Activated naive CD4-positive, alpha-beta T cell treated with anti-CD3 and anti-CD28 coated beads, Interleukin-2, amount 10 ng/mL, durations not matched to agents 7 days and 5 days (primary cell): ENCODE results near the gene AIFM3.

Source experiments
- CTCF ChIA-PET: fragments of 350-600 bp; sonication (Branson Sonifier 250); formaldehyde crosslinking; loops from one replicate; lab custom pipeline; 2021; ENCODE audit warnings: antibody characterized with exemption; lab: Charles Lee
- DNase-seq: peaks from one replicate; pipeline ENCODE4 v3.0.0-alpha.2; 2020
- H3K27ac Mint-ChIP-seq: one replicate; pipeline ENCODE4 v1.8.0; 2021; ENCODE audit warnings: mild to moderate bottlenecking, moderate library complexity, mixed read lengths
- H3K27me3 Mint-ChIP-seq: one replicate; pipeline ENCODE4 v1.8.0; 2021; ENCODE audit warnings: mild to moderate bottlenecking, mixed read lengths
- H3K36me3 Mint-ChIP-seq: one replicate; pipeline ENCODE4 v1.8.0; 2021; ENCODE audit warnings: mixed read lengths
- H3K4me1 Mint-ChIP-seq: one replicate; pipeline ENCODE4 v1.8.0; 2021; ENCODE audit warnings: mixed read lengths
- H3K4me3 Mint-ChIP-seq: one replicate; pipeline ENCODE4 v1.8.0; 2021; ENCODE audit warnings: mild to moderate bottlenecking, moderate library complexity, mixed read lengths
- H3K9me3 Mint-ChIP-seq: one replicate; pipeline ENCODE4 v1.8.0; 2021; ENCODE audit warnings: mixed read lengths

AIFM3 gene

DNA sequence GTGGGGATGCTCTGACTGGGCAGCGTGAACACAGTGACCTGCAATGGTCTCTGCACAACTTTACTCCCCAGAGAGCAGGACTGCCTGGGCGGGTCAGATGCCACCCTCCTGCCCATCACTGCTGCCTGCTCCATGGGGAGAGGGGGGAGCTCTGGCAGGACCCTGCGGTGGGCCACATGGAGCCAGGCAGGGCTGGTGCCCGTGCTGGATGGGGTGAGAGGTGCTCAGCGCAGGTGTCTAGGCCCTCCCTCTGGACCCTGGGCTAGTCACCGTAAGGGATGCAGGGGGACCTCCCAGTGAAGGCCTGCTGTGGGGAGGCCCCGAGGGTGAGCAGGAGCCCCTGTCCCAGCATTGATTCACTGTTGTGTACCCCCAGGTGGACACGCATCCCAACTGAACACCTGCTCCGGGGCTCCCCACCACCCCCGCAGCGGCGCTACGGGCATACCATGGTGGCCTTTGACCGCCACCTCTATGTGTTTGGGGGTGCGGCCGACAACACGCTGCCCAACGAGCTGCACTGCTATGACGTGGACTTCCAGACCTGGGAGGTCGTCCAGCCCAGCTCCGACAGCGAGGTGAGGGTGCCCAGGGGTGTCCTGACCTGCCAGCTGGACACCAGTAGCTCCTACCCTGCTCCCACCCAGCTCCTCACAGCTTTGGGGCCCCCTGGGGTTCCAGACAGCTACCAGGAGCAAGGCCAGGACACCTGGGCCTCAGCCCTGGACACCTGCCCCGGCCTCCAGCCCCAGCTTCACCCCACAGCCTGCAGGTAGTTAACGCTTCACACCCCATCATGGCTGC, 24.4 kb downstream of the AIFM3 start:
- DNase-seq, result no peak
- Mint-ChIP-seq H3K4me1 (peaks cover 2% of the 10 kb centered on the region), H3K36me3 (peaks cover 17% of the 10 kb centered on the region), H3K4me3 (no peak overlapping the region), H3K27ac (no peak overlapping the region), H3K27me3 (no peaks in the 10 kb centered on the region), H3K9me3 (no peaks in the 10 kb centered on the region)
- CTCF ChIA-PET, result no interaction called here

GRCh38 chr22:20992056-20992442, 25.0 kb downstream of the AIFM3 start:
- CTCF ChIA-PET, result no interaction called here

DNA sequence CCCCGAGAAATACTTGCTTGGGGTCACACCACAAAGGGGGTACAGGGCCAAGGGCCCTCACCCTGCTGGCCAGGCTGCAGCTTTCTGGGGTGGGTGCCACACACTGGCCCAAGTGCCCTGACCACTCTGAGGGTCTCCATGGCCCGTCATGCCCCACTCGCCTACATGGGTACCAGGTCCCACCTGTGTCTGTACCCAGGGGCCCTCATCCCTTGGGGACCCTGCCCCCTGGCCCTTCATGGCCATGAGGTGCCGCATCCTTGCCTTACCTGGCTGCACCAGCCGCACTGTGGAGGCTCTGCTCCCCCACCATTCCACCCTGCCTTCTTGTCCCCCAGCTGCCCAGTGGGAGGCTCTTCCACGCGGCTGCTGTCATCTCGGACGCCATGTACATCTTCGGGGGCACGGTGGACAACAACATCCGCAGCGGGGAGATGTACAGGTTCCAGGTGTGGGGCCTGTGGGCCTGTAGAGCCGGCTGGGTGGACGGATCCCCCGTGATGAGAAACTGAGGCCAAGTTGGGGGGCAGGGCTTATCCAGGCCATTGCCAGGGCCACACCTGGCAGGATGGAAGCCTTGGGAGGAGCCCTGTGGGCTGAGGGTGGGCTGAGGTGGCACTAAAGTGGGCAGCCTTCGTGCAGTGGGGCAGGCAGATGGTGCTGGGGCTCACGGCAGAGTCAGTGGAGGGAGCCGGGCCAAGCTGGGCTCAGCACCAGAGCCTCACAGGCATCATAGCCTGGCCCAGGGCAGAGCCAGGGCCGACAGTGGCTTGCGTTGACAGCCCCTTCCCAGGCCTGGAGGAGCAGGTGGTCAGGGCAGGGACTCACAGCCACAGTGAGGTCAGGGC, 25.6 kb downstream of the AIFM3 start:
- Mint-ChIP-seq H3K36me3 (peaks cover 19% of the 10 kb centered on the region), H3K4me1 (peaks cover 2% of the 10 kb centered on the region), H3K27me3 (no peaks in the 10 kb centered on the region), H3K9me3 (no peaks in the 10 kb centered on the region), H3K4me3 (no peak overlapping the region), H3K27ac (no peak overlapping the region)
- CTCF ChIA-PET, result no interaction called here
- DNase-seq, result no peak

More at GRCh38 chr22:20992056-20992442, 25.0 kb downstream of the AIFM3 start:
- peaks cover 18% of the 10 kb centered on the region for H3K36me3 Mint-ChIP-seq
- H3K27ac Mint-ChIP-seq, result no peak overlapping the region
- H3K4me3 Mint-ChIP-seq, result no peak overlapping the region
- no peaks in the 10 kb centered on the region for H3K27me3 Mint-ChIP-seq
- H3K4me1 Mint-ChIP-seq, result peaks cover 2% of the 10 kb centered on the region
- H3K9me3 Mint-ChIP-seq, result no peaks in the 10 kb centered on the region
- no peak for DNase-seq

GRCh38 chr22:20993304-20994127, 26.5 kb downstream of the AIFM3 start:
- H3K27ac Mint-ChIP-seq, result no peak overlapping the region
- peaks cover 5% of the 10 kb centered on the region for H3K4me1 Mint-ChIP-seq
- no peaks in the 10 kb centered on the region for H3K27me3 Mint-ChIP-seq
- peaks cover 23% of the 10 kb centered on the region for H3K36me3 Mint-ChIP-seq
- CTCF ChIA-PET, result no interaction called here
- DNase-seq, result no peak
- no peak overlapping the region for H3K4me3 Mint-ChIP-seq
- H3K9me3 Mint-ChIP-seq, result no peaks in the 10 kb centered on the region

- DNase-seq, result no peak
- H3K36me3 Mint-ChIP-seq, result peaks cover 23% of the 10 kb centered on the region
- H3K27ac Mint-ChIP-seq, result no peak overlapping the region
- no peak overlapping the region for H3K4me3 Mint-ChIP-seq
- H3K9me3 Mint-ChIP-seq, result no peaks in the 10 kb centered on the region
- peaks cover 8% of the 10 kb centered on the region for H3K4me1 Mint-ChIP-seq
- CTCF ChIA-PET, result no interaction called here
- no peaks in the 10 kb centered on the region for H3K27me3 Mint-ChIP-seq
Observed at GRCh38 chr22:20994128-20994901, 27.3 kb downstream of the AIFM3 start.

DNA sequence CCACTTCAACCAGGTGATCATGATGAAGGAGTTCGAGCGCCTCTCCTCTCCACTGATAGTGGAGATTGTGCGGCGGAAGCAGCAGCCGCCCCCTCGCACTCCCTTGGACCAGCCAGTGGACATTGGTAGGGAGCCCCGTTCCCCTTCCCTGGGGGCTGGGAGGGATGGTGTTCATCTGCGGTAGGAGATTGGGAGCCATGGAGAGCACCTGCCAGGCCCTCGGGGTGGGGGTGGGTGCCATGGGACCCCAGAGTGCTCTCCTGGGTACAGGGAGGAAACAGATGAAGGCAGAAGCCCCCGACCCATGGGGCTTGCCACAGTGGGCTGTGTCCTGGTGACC, 27.8 kb downstream of the AIFM3 start:
- H3K9me3 Mint-ChIP-seq, result no peaks in the 10 kb centered on the region
- CTCF ChIA-PET, result no interaction called here

DNA sequence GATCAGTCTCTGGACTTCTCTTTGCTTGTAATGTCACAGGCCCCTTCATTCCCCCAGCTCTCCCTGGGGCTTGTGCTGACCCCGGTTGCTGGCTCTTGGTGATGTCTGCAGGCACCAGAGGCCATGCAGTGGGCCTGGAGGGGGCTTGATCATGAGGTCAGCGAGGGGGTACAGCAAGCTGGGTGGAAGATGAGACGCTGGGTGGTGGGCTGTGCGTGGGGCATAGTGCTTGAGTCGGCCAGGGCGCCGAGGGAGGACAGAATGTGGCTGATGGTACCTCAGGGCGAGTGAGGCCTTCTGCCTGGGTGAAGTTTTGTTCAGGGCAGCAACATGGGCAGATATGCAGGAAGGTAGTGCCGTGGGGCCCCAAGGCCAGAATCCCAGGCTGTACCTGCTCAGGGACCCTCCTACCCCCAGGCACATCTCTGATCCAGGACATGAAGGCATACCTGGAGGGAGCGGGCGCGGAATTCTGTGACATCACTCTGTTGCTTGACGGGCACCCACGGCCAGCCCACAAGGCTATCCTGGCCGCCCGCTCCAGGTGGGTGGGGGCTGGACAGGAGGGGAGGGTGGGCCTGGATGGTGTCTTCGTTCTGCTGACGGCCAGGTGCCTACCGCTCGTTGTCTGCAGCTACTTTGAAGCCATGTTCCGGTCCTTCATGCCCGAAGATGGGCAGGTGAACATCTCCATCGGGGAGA, 28.4 kb downstream of the AIFM3 start:
- no peak for DNase-seq
- Mint-ChIP-seq H3K9me3 (no peaks in the 10 kb centered on the region), H3K27ac (no peak overlapping the region), H3K36me3 (peaks cover 21% of the 10 kb centered on the region), H3K4me1 (peaks cover 12% of the 10 kb centered on the region), H3K27me3 (no peaks in the 10 kb centered on the region), H3K4me3 (no peak overlapping the region)
- CTCF ChIA-PET, result no interaction called here

More for the DNA sequence above, 27.8 kb downstream of the AIFM3 start:
- H3K27me3 Mint-ChIP-seq, result no peaks in the 10 kb centered on the region
- H3K4me3 Mint-ChIP-seq, result no peak overlapping the region
- peaks cover 6% of the 10 kb centered on the region for H3K4me1 Mint-ChIP-seq
- DNase-seq, result no peak
- no peak overlapping the region for H3K27ac Mint-ChIP-seq
- peaks cover 22% of the 10 kb centered on the region for H3K36me3 Mint-ChIP-seq

DNA sequence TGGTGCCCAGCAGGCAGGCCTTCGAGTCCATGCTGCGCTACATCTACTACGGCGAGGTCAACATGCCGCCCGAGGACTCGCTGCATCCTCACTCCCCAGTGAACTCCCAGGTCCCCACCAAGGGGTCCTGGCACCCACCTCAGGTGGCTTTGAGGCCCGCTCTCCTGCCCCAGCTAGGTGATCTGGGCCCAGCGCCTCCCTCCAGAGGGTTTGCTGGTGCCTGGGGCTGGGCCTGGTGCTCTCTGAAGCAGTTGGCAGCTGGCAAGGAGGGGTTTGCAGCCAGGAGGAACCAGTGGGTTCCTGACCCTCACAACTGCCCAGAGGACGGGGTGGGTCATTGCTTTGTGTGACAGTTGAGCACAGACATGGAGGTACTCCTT, 29.0 kb downstream of the AIFM3 start:
- Mint-ChIP-seq H3K4me1 (peaks cover 17% of the 10 kb centered on the region), H3K4me3 (no peak overlapping the region), H3K9me3 (no peaks in the 10 kb centered on the region), H3K27me3 (no peaks in the 10 kb centered on the region), H3K27ac (no peak overlapping the region), H3K36me3 (peaks cover 21% of the 10 kb centered on the region)
- CTCF ChIA-PET, result no interaction called here
- no peak for DNase-seq

DNA sequence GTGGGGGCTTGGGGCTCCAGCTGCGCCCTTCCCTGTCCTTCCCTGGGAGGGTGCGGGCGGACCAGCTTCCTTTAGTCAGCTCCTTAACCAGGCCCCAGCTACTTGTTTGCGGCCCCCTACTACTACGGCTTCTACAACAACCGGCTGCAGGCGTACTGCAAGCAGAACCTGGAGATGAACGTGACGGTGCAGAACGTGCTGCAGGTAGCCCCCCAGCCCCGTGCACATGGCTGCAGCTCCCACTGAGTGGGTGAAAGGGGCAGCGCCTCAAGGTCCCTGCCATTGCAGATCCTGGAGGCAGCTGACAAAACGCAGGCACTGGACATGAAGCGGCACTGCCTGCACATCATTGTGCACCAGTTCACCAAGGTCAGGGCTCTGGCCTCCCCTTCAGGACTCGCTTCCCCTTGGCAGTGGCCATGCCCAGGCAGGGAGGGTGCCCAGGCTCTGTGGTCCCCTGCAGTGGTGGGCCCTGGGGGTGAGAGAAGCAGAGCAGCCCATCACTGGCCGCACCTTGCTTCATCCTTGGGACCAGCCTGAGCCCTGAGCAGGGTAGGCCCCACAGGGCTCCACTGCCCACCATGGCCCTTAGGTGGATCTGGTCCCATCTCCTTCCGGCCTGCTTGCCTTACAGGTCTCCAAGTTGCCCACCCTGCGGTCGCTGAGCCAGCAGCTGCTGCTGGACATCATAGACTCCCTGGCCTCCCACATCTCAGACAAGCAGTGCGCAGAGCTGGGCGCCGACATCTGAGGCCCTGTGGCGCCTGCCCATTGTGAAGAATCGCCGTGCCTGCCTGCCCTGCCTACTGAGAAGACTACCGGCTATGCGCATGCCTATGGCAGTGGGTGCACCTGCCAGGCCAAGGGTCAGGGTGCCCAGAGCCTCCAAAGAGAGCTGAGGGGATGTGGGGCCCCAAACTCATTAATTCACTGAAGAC, 29.8 kb downstream of the AIFM3 start:
- no peak overlapping the region for H3K27ac Mint-ChIP-seq
- no peak for DNase-seq
- peaks cover 23% of the 10 kb centered on the region for H3K4me1 Mint-ChIP-seq
- peaks cover 23% of the 10 kb centered on the region for H3K36me3 Mint-ChIP-seq
- CTCF ChIA-PET, result no interaction called here
- H3K27me3 Mint-ChIP-seq, result no peaks in the 10 kb centered on the region
- no peak overlapping the region for H3K4me3 Mint-ChIP-seq
- H3K9me3 Mint-ChIP-seq, result no peaks in the 10 kb centered on the region

GRCh38 chr22:20997536-20998257, 30.6 kb downstream of the AIFM3 start:
- peaks cover 23% of the 10 kb centered on the region for H3K36me3 Mint-ChIP-seq
- no peak overlapping the region for H3K4me3 Mint-ChIP-seq
- H3K27me3 Mint-ChIP-seq, result no peaks in the 10 kb centered on the region
- DNase-seq, result no peak
- CTCF ChIA-PET, result no interaction called here
- H3K27ac Mint-ChIP-seq, result no peak overlapping the region
- peaks cover 26% of the 10 kb centered on the region for H3K4me1 Mint-ChIP-seq
- no peaks in the 10 kb centered on the region for H3K9me3 Mint-ChIP-seq

- Mint-ChIP-seq H3K27ac (peak overlapping the region; percentile 60), H3K4me1 (peaks cover 34% of the 10 kb centered on the region), H3K9me3 (no peaks in the 10 kb centered on the region), H3K36me3 (peaks cover 21% of the 10 kb centered on the region), H3K27me3 (no peaks in the 10 kb centered on the region), H3K4me3 (no peak overlapping the region)
- CTCF ChIA-PET, result interaction anchor here (2.8 kb wide), 1 partner anchor 17 kb away, joined by 8 read pairs; the partner anchor contains the start of gene LZTR1
- no peak for DNase-seq
Observed at GRCh38 chr22:20998411-20999336, 31.6 kb downstream of the AIFM3 start.
